MCF 10A (cell line): ENCODE results near the gene GAS5. TPM values are rescaled to one million over a fixed set of nuclear protein-coding genes. Genes with fewer than 3 reads are reported as not detected.

Experiments used
- BruUV-seq: library from RNA; stranded (reverse); fragments of 400-500 nt; replicated peaks from 2 replicates; lab custom pipeline; 2021; lab: Mats Ljungman, UMichigan
- CTCF ChIA-PET: fragments of 300-600 bp; sonication (Branson Sonifier 250); formaldehyde crosslinking; extraction: SDS; loops from one replicate; lab custom pipeline; 2021; ENCODE audit warnings: antibody characterized with exemption, inconsistent platforms; lab: Yijun Ruan, JAX
- POLR2A ChIA-PET: fragments of 300-600, 350-650 bp; sonication (Branson Sonifier 250); formaldehyde crosslinking; extraction: SDS; loops from one replicate; lab custom pipeline; 2020; ENCODE audit warnings: antibody characterized with exemption, inconsistent platforms; lab: Yijun Ruan, JAX
- DNase-seq: peaks from one replicate; pipeline ENCODE4 v3.0.0-alpha.2; 2018; ENCODE audit not compliant: unreplicated experiment
- H3K27ac Mint-ChIP-seq: one replicate; pipeline ENCODE4 v1.8.0; 2022; ENCODE audit warnings: mild to moderate bottlenecking, low read depth, mixed read lengths; ENCODE audit not compliant: unreplicated experiment
- H3K27me3 Mint-ChIP-seq: one replicate; pipeline ENCODE4 v1.8.0; 2022; ENCODE audit warnings: mixed read lengths; ENCODE audit not compliant: insufficient read depth, unreplicated experiment
- H3K36me3 Mint-ChIP-seq: one replicate; pipeline ENCODE4 v1.8.0; 2022; ENCODE audit warnings: mild to moderate bottlenecking, moderate library complexity, mixed read lengths; ENCODE audit not compliant: insufficient read depth, unreplicated experiment
- H3K4me1 Mint-ChIP-seq: one replicate; pipeline ENCODE4 v1.8.0; 2022; ENCODE audit warnings: mixed read lengths; ENCODE audit not compliant: insufficient read depth, unreplicated experiment
- H3K4me3 Mint-ChIP-seq: one replicate; pipeline ENCODE4 v1.8.0; 2022; ENCODE audit warnings: mild to moderate bottlenecking, moderate library complexity, mixed read lengths; ENCODE audit not compliant: unreplicated experiment
- H3K9me3 Mint-ChIP-seq: one replicate; pipeline ENCODE4 v1.8.0; 2022; ENCODE audit warnings: mixed read lengths; ENCODE audit not compliant: unreplicated experiment
- CTCF ChIP-seq: fragments of 200-600 bp; IDR thresholded peaks from one replicate; pipeline ENCODE4 v1.8.0; 2022; ENCODE audit warnings: antibody characterized with exemption, mild to moderate bottlenecking; ENCODE audit not compliant: unreplicated experiment
- intact Hi-C: fragments of 100-400 bp; cut with micrococcal nuclease; formaldehyde crosslinking; loops from 2 replicates; pipeline ENCODE4 v1.14.1; 2022
- total RNA-seq: library from RNA; stranded (reverse); gene quantifications from 2 replicates; pipeline ENCODE4 v1.2.3, GENCODE V29; 2022

The GAS5 gene
- total RNA-seq, 1 experiment from 2014 or later = 3,184 TPM

GRCh38 chr1:173818459-173818858, 49.3 kb downstream of the GAS5 start:
- no peak overlapping the region for H3K27ac Mint-ChIP-seq
- no peaks in the 10 kb centered on the region for H3K27me3 Mint-ChIP-seq
- peaks cover 31% of the 10 kb centered on the region for H3K4me1 Mint-ChIP-seq
- ChIA-PET POLR2A (interaction anchor here (0.6 to 1.6 kb wide), 4 partner anchors 24 to 341 kb away, joined by 3 to 6 read pairs (median 4); partner anchors contain the start of genes KLHL20, PRDX6 and ZBTB37), CTCF (interaction anchor here (0.6 to 1.5 kb wide), 8 partner anchors 13 to 1365 kb away, joined by 3 to 5 read pairs (median 4); no protein-coding TSS in a partner anchor)
- H3K4me3 Mint-ChIP-seq = no peak overlapping the region
- no peak for DNase-seq
- H3K9me3 Mint-ChIP-seq = peaks cover 14% of the 10 kb centered on the region
- H3K36me3 Mint-ChIP-seq = peaks cover 34% of the 10 kb centered on the region
- TF ChIP-seq CTCF = no peak
- intact Hi-C loops = no loop called here
- no TSS peak for BruUV-seq

Other genes starting within 250 kb of the GAS5 start
- gene TEX50, start 232.7 kb downstream of the GAS5 start, total RNA-seq = not detected in 2 replicates
- gene ANKRD45, start 198.1 kb downstream of the GAS5 start, total RNA-seq = 0.42 TPM in 1 of 2 replicates, not detected in the other
- 36.7 and 44.3 TPM in 2 replicates for gene KLHL20, start 153.0 kb downstream of the GAS5 start, total RNA-seq
- gene DARS2, start 43.3 kb downstream of the GAS5 start, total RNA-seq = 34.6 and 40.4 TPM in 2 replicates
- gene CENPL, start 43.1 kb downstream of the GAS5 start, total RNA-seq = 14.1 and 24.5 TPM in 2 replicates
- gene ZBTB37, start 391 bp upstream of the GAS5 start, total RNA-seq = 12.8 and 15.2 TPM in 2 replicates
- gene SERPINC1, start 49.3 kb upstream of the GAS5 start, total RNA-seq = not detected in 2 replicates
- gene RC3H1, start 154.4 kb upstream of the GAS5 start, total RNA-seq = 25.7 and 26.9 TPM in 2 replicates